ENCODE data around the gene SH3BP4.

DNA sequence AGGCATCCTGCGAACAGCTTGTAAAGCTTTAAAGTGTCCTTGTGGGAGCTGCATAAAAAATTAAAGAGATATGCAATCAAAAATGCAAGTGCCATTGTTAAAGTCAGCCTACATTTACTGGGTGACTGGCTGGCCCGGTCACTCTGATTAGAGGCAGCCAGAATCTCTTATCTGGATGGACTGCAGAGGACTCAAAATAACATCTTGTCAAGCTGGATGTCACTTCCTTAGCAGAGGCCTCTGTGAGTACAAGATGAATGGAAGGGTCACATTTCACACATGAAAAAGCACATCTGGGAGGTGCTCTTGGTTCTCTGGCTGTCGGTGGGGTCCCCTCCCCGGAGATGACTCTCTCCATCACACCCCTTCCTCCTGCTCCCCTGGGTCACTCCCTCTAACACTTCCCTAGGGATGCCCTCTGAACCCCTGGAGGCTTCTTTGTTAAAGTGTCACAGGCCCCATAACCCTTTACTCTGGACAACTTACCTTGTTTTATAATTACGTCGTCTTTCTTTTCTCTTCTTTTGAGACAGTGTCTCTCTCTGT lies 122.1 kb downstream of the SH3BP4 start:
- TF ChIP-seq EZH2 (IDR thresholded peaks at IDR 0.05; ENCODE audit: insufficient read depth, poor library complexity, severe bottlenecking) (no peak), EZH2phosphoT487 (IDR thresholded peaks at IDR 0.05; ENCODE audit: insufficient read depth, low read depth) (no peak)

Data from GM23248 (cell line).